Activated T-helper 1 cell treated with anti-CD3 and anti-CD28 coated beads, Interleukin-12 subunit alpha, Interleukin-12 subunit beta, Interleukin-2, Interleukin-4 antibody, amounts not matched to agents 30 ng/mL and 10 ng/mL and 1 ng/mL, durations not matched to agents 14 hours and 24 hours and 36 hours (primary cell): Measurements from ENCODE around the gene DMRT2. TPM values are rescaled to one million over a fixed set of nuclear protein-coding genes. Genes with fewer than 3 reads are reported as not detected.

Experiments used
- DNase-seq: peaks from one replicate; pipeline ENCODE4 v3.0.0; 2021; ENCODE audit warnings: low spot score
- H3K27ac Mint-ChIP-seq: one replicate; pipeline ENCODE4 v1.8.0; 2021; ENCODE audit warnings: mild to moderate bottlenecking, mixed read lengths
- H3K27me3 Mint-ChIP-seq: one replicate; pipeline ENCODE4 v1.8.0; 2022; ENCODE audit warnings: mild to moderate bottlenecking, moderate library complexity, mixed read lengths; ENCODE audit not compliant: insufficient read depth
- H3K36me3 Mint-ChIP-seq: one replicate; pipeline ENCODE4 v1.8.0; 2021; ENCODE audit warnings: low read depth, mixed read lengths
- H3K4me1 Mint-ChIP-seq: one replicate; pipeline ENCODE4 v1.8.0; 2021; ENCODE audit warnings: low read depth, mixed read lengths
- H3K4me3 Mint-ChIP-seq: one replicate; pipeline ENCODE4 v1.8.0; 2021; ENCODE audit warnings: mild to moderate bottlenecking, moderate library complexity, mixed read lengths
- H3K9me3 Mint-ChIP-seq: one replicate; pipeline ENCODE4 v1.8.0; 2021; ENCODE audit warnings: mixed read lengths
- intact Hi-C: fragments of 100-400 bp; cut with micrococcal nuclease; formaldehyde crosslinking; loops from one replicate; pipeline ENCODE4 v1.15.1; 2024
- total RNA-seq: library from RNA; stranded (reverse); gene quantifications from 2 replicates; pipeline ENCODE4 v1.2.3, GENCODE V29; 2022

Gene DMRT2
- total RNA-seq, 1 donor from 2014 or later: 1.5 TPM

DNA sequence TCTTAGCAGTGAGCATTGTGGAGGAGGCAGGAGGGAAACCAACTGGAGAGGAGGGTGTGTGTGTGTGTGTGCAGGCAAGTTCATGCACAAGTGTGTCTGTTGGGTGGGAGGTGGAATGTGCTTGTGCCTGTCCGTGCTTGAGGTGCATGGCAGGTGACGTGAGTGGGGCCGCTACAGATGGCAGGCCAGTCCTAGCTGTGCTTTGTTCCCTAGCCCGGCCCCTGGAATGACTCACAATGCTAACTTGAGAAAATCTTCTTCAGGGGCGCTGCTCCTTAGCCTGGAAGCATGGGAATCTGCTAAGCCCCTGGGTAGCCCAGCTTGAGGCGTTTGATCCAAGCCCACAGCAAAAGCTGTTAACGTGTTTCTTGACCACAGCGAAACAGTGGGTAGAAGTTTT, 25.0 kb upstream of the DMRT2 start:
- intact Hi-C loops: no loop called here
- no peaks in the 10 kb centered on the region for H3K36me3 Mint-ChIP-seq
- H3K4me3 Mint-ChIP-seq: no peak overlapping the region
- no peaks in the 10 kb centered on the region for H3K27me3 Mint-ChIP-seq
- no peaks in the 10 kb centered on the region for H3K9me3 Mint-ChIP-seq
- H3K27ac Mint-ChIP-seq: no peak overlapping the region
- DNase-seq: no peak
- no peaks in the 10 kb centered on the region for H3K4me1 Mint-ChIP-seq

- Mint-ChIP-seq H3K27ac (no peak overlapping the region), H3K27me3 (no peaks in the 10 kb centered on the region), H3K36me3 (no peaks in the 10 kb centered on the region), H3K4me1 (no peaks in the 10 kb centered on the region), H3K4me3 (no peak overlapping the region), H3K9me3 (no peaks in the 10 kb centered on the region)
- DNase-seq: no peak
- intact Hi-C loops: no loop called here
Observed at GRCh38 chr9:1026219-1026618, 23.9 kb upstream of the DMRT2 start.

DNA sequence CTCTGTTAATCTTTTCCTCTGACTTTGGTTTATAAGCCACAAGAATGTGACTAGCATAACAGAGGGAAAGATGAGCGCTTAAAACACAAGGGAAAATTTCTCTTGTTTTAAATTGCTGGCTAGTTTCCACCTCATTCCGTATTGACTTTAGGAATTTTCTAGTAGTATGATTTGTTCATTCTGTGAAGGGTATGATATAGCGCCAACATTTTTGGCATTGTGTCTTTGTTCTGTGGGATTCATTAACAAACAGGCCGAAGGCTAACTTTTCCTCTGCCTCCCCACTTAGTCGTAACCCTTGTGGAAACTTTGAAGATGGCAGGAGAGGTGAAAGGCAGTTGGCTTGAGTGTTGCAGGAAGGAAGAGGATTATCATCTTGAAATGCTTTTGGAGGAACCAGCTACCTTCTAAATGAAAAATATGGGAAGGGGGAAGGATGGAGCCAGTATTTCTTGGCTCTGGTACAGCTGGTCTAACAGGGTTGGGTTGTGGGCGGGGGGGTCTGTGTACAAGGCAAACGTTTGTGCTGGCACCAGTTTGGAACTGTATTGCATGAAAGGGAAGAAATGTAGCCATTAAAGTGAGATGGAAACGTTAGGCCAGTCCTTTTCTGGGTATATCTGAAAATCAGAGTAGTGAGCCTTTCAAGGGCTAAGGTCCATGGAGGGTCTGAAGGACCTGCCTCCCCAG, 21.5 kb upstream of the DMRT2 start:
- H3K27ac Mint-ChIP-seq: no peak overlapping the region
- no peak overlapping the region for H3K4me3 Mint-ChIP-seq
- intact Hi-C loops: no loop called here
- peaks cover 4% of the 10 kb centered on the region for H3K27me3 Mint-ChIP-seq
- no peak for DNase-seq
- no peaks in the 10 kb centered on the region for H3K36me3 Mint-ChIP-seq
- H3K9me3 Mint-ChIP-seq: no peaks in the 10 kb centered on the region
- H3K4me1 Mint-ChIP-seq: no peaks in the 10 kb centered on the region

GRCh38 chr9:1031951-1032601, 18.1 kb upstream of the DMRT2 start:
- Mint-ChIP-seq H3K36me3 (no peaks in the 10 kb centered on the region), H3K27ac (no peak overlapping the region), H3K4me1 (no peaks in the 10 kb centered on the region), H3K27me3 (peaks cover 9% of the 10 kb centered on the region), H3K9me3 (no peaks in the 10 kb centered on the region), H3K4me3 (no peak overlapping the region)
- intact Hi-C loops: no loop called here
- no peak for DNase-seq

DNA sequence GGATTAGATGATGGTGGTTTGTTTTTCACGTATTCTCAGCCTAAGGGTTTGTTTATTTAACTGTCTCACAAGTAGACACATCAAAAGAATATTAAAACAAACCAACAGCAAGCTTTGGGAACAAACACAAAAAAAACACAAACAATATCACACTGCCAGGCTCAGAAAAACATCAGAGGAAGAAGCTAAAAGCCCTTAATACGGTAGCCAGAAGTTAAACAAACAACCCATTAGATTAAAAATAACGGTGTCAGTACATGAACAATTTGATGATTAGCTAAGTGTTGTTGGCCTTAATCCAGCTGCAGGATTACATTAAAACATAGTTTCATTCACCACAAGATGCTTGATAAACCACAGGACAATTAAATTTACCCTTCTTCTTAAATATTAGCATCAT, 15.9 kb upstream of the DMRT2 start:
- H3K9me3 Mint-ChIP-seq: no peaks in the 10 kb centered on the region

GRCh38 chr9:1039589-1039988, 10.6 kb upstream of the DMRT2 start:
- intact Hi-C loops: no loop called here
- Mint-ChIP-seq H3K4me3 (no peak overlapping the region), H3K4me1 (no peaks in the 10 kb centered on the region), H3K27me3 (peaks cover 51% of the 10 kb centered on the region), H3K27ac (no peak overlapping the region), H3K36me3 (no peaks in the 10 kb centered on the region), H3K9me3 (no peaks in the 10 kb centered on the region)
- DNase-seq: no peak

More for the DNA sequence above, 15.9 kb upstream of the DMRT2 start:
- Mint-ChIP-seq H3K36me3 (no peaks in the 10 kb centered on the region), H3K27ac (no peak overlapping the region), H3K27me3 (peaks cover 19% of the 10 kb centered on the region), H3K4me3 (no peak overlapping the region), H3K4me1 (no peaks in the 10 kb centered on the region)
- intact Hi-C loops: no loop called here
- no peak for DNase-seq

DNA sequence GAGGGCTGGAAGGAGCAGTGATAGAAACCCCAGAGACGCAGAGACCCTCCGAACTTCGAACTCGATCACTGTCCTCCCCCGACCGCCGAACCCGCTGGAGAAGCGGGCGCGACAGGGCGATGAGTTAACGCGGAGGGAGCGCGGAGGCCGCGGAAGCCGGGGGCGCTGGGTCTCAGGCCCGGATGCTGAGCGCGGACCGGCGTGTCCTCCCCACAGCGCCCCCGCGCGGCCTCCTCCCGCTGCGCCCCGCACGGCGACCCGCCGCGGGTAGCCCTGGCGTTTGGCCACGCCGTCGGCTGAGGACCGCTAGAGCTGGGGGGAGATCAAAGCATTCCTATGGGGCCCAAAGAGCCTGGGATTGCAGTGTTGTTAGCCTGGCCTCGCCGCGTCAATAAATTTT, 7.7 kb upstream of the DMRT2 start:
- intact Hi-C loops: no loop called here
- Mint-ChIP-seq H3K4me1 (peaks cover 6% of the 10 kb centered on the region), H3K27me3 (peaks cover 70% of the 10 kb centered on the region), H3K4me3 (no peak overlapping the region), H3K36me3 (peaks cover under 1% of the 10 kb centered on the region), H3K27ac (no peak overlapping the region), H3K9me3 (no peaks in the 10 kb centered on the region)
- DNase-seq: no peak

DNA sequence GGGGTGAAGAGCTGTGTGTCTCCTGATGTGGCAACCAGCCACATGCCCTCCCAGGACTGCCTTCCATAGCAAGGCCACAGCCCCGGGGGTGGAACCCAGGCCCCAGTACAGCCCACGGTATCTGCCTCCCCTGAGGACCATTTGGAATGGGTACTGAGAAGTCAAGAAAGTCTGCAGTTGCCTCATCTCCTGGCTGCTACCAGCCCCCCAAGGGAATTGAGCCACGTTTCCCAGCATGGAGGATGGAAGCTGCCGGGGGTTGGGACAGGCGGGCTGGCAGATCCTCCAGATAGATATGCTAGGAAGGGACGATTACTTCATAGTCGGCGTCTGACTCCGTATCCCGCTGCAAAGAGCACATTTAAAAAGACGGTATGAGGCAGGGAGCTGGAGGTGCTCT, 5.5 kb upstream of the DMRT2 start:
- Mint-ChIP-seq H3K27me3 (peaks cover 80% of the 10 kb centered on the region), H3K4me1 (peaks cover 22% of the 10 kb centered on the region), H3K36me3 (peaks cover 6% of the 10 kb centered on the region), H3K9me3 (no peaks in the 10 kb centered on the region), H3K4me3 (no peak overlapping the region), H3K27ac (no peak overlapping the region)
- intact Hi-C loops: no loop called here
- no peak for DNase-seq

DNA sequence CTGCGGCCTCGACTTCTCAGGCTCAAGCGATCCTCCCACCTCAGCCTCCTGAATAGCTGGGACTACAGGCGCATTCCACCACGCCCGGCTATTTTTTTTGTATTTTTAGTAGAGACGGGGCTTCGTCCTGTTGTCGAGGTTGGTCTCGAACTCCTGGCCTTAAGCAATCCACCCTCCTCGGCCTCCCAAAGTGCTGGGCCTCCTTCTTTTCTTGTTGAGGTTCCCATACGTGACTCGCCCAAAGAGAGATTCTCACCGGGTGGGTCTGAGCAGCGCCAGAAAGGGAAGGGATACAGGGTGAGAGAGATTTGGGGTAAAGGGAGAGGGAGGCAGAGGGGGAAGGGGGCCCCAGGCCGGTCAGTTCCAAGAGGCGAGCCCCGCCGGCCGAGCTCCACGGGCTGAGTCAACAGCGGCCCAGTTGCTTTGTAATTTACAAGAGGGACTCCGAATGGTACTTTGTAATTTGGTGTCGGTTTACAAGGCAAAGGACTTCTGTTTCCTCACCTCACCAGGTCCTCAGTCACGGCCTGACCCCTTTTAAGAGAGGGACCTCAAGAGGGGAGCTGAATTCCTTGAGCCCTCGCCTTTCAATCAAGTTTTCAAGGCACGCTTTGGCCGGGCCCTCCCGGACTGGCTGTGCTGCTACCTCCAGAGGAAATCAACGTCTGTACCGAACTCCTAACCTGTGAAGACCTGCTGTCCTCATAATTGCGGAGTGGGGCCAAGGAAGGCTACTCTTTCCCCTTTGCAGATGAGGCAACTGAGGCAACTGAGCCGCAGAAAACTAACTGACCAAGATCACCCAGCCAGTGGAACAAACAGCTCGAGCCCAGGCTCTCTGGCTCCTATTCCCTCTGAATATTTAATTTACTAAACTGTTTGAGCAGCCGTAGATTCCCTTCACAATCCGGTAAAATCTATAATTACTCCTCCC, 3.3 kb upstream of the DMRT2 start:
- H3K4me3 Mint-ChIP-seq: peak overlapping the region; percentile 83
- peaks cover 6% of the 10 kb centered on the region for H3K36me3 Mint-ChIP-seq
- no peaks in the 10 kb centered on the region for H3K9me3 Mint-ChIP-seq
- H3K27ac Mint-ChIP-seq: peak overlapping the region; percentile 61
- H3K4me1 Mint-ChIP-seq: peaks cover 27% of the 10 kb centered on the region
- DNase-seq: no peak
- peaks cover 84% of the 10 kb centered on the region for H3K27me3 Mint-ChIP-seq
- intact Hi-C loops: no loop called here

DNA sequence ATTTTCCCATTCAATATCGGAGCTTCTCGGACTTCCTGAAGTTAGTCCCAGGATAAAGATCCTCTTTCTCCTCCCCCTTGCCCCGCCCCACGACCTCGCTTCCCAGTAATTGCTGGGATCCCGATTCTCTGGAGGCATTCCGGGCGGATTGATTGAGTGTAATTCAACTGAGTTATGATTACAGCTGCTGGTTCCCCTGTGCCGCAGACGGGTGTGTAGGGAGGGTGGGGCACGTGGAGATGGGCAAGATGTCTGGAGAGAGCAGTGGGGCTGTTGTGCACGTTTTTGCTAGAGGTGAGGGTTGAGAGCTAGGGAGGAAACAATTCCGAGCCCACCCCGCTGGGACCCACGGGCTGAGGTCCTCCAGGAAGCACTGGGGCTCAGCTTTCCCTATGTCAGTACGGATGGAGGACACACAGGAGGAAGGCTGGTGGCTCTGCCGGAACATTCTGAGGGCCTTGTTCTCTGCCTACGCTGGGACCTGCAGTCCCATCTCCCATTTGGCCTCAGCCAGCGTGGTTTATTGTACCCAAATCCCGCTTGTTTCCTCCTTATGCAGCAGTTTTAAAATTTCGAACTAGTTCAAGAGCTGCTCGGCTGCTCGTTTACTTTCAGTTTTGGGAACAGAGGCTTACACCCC, 2.4 kb upstream of the DMRT2 start:
- H3K36me3 Mint-ChIP-seq: peaks cover 6% of the 10 kb centered on the region
- H3K27me3 Mint-ChIP-seq: peaks cover 85% of the 10 kb centered on the region
- DNase-seq: no peak
- H3K9me3 Mint-ChIP-seq: no peaks in the 10 kb centered on the region
- peaks cover 27% of the 10 kb centered on the region for H3K4me1 Mint-ChIP-seq
- intact Hi-C loops: loop anchor here (1.0 kb wide), 1 partner anchor 76 kb away; no protein-coding TSS in a partner anchor
- peak overlapping the region; percentile 83 for H3K4me3 Mint-ChIP-seq
- peak overlapping the region; percentile 61 for H3K27ac Mint-ChIP-seq

DNA sequence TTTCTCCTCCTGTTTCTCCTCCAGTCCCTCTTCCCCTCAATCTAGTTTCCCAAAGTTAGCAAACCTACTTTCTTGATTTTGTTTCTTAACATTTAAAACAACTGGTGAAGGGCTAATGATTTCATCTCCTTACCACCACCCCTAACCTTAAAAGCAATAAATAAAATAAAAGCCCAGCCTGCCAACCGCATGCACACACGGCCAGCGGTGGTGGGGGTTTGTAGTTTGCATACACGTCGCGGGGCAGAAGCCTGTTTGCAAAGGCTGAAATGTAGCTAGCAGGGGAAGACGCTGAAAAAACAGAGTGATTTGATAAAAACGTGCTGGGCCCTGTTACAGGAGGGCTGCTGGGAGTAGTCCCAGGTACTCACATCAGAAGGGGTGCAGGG, 1.9 kb upstream of the DMRT2 start:
- Mint-ChIP-seq H3K36me3 (peaks cover 6% of the 10 kb centered on the region), H3K27ac (peak overlapping the region; percentile 61), H3K4me1 (peaks cover 27% of the 10 kb centered on the region), H3K27me3 (peaks cover 86% of the 10 kb centered on the region), H3K4me3 (peak overlapping the region; percentile 83), H3K9me3 (no peaks in the 10 kb centered on the region)
- no peak for DNase-seq
- intact Hi-C loops: loop anchor here (1.0 kb wide), 1 partner anchor 77 kb away; no protein-coding TSS in a partner anchor

DNA sequence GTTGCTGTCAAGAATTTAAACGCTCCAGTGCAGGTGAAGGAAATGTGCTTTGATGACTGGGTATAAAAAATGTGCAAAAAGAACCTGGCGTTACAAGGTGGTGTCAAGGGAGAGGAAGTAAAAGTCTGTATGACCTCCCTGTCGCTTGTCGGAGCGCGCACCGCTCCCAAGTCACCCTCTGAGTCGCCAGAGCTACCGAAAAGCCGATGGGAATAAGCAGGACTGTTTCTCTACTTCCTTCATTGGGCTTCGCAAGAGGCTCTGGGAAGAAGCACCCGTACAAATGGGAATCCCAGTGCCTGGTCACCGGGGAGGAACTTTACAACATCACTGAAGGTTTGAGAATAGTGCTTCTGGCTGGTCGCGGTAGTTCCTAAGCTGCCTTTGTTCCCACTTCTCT, 1.3 kb upstream of the DMRT2 start:
- H3K9me3 Mint-ChIP-seq: no peaks in the 10 kb centered on the region
- H3K36me3 Mint-ChIP-seq: peaks cover 6% of the 10 kb centered on the region
- H3K4me1 Mint-ChIP-seq: peaks cover 27% of the 10 kb centered on the region
- H3K27me3 Mint-ChIP-seq: peaks cover 86% of the 10 kb centered on the region
- H3K27ac Mint-ChIP-seq: peak overlapping the region; percentile 61
- intact Hi-C loops: loop anchor here (1.0 kb wide), 1 partner anchor 78 kb away; no protein-coding TSS in a partner anchor
- no peak for DNase-seq
- H3K4me3 Mint-ChIP-seq: peak overlapping the region; percentile 83
